B cell (primary cell): ENCODE measurements around the gene PXK. TPM values are rescaled to one million over a fixed set of nuclear protein-coding genes. Genes with fewer than 3 reads are reported as not detected.

ENCODE experiments used
- ATAC-seq: fragments of 200-7000 bp; cut with Tn5 transposase; one replicate; pipeline ENCODE4 v1.10.0; 2021; ENCODE audit warnings: low read depth, mild to moderate bottlenecking, moderate number of reproducible peaks, moderate library complexity
- CTCF ChIA-PET: fragments of 350-600 bp; sonication (Branson Sonifier 250); formaldehyde crosslinking; loops from one replicate; lab custom pipeline; 2021; ENCODE audit warnings: antibody characterized with exemption, inconsistent platforms; lab: Charles Lee
- POLR2A ChIA-PET: fragments of 350-600 bp; sonication (Branson Sonifier 250); formaldehyde crosslinking; loops from one replicate; lab custom pipeline; 2021; ENCODE audit warnings: antibody characterized with exemption; lab: Charles Lee
- DNase-seq: peaks from one replicate; pipeline ENCODE4 v3.0.0; 2013
- H2AFZ ChIP-seq: 2 replicates; pipeline ENCODE4 v1.6.1; 2012; ENCODE audit warnings: mild to moderate bottlenecking, low read depth, low read length; ENCODE audit not compliant: insufficient read depth, poor library complexity, severe bottlenecking
- H3K27ac ChIP-seq, 2 donors: 1 replicate in 1 of 2; 2 replicates in 1 of 2; pipeline ENCODE4 v1.5.1; 2012 to 2013; ENCODE audit warnings: low read length in 2 of 2, mild to moderate bottlenecking in 2 of 2, moderate library complexity in 1 of 2
- H3K27me3 ChIP-seq, 4 experiments: fragments of 200-600 bp in 1 of 4; sonication (generic) in 1 of 4; replicated peaks in 1 of 4; 1 replicate in 2 of 4; 2 replicates in 2 of 4; pipeline versions ENCODE4 v1.6.1 to v1.7.0; 2013 to 2016; ENCODE audit warnings: low read length in 3 of 4, mild to moderate bottlenecking in 2 of 4, mixed read lengths in 1 of 4, moderate library complexity in 1 of 4; ENCODE audit not compliant: insufficient read depth in 4 of 4, control insufficient read depth in 3 of 4; ENCODE audit errors: control extremely low read depth in 1 of 4
- H3K36me3 ChIP-seq, 2 experiments: replicated peaks in 1 of 2; 1 replicate in 1 of 2; 2 replicates in 1 of 2; pipeline versions ENCODE4 v1.6.1 to v1.7.1; 2013; ENCODE audit warnings: low read length in 1 of 2; ENCODE audit not compliant: insufficient read depth in 2 of 2, control insufficient read depth in 1 of 2; ENCODE audit errors: control extremely low read depth in 1 of 2, extremely low read depth in 1 of 2
- H3K4me1 ChIP-seq, 2 donors: fragments of 200-600 bp in 1 of 2; sonication (generic) in 1 of 2; 1 replicate in 1 of 2; 2 replicates in 1 of 2; pipeline versions ENCODE4 v1.5.1 to v1.6.1; 2013 to 2017; ENCODE audit warnings: low read length in 2 of 2; ENCODE audit not compliant: control insufficient read depth in 2 of 2, insufficient read depth in 2 of 2
- H3K4me2 ChIP-seq: replicated peaks from 2 replicates; pipeline ENCODE3; 2012; ENCODE audit warnings: mild to moderate bottlenecking, low read depth, low read length; ENCODE audit not compliant: poor library complexity, severe bottlenecking
- H3K4me3 ChIP-seq, 5 experiments: fragments of 200-600 bp in 1 of 5; sonication (generic) in 1 of 5; 1 replicate in 3 of 5; 2 replicates in 2 of 5; pipeline versions ENCODE4 v1.5.1 to v1.7.0; 2011 to 2016; ENCODE audit warnings: low read length in 4 of 5, mild to moderate bottlenecking in 4 of 5, low read depth in 2 of 5, control low read depth in 1 of 5, moderate library complexity in 1 of 5; ENCODE audit not compliant: insufficient read depth in 1 of 5; ENCODE audit errors: control extremely low read depth in 1 of 5, extremely low read depth in 1 of 5
- H3K79me2 ChIP-seq: fragments of 200-600 bp; sonication (generic); one replicate; pipeline ENCODE4 v1.6.0; 2016; ENCODE audit warnings: low read length; ENCODE audit not compliant: control insufficient read depth, insufficient read depth
- H3K9ac ChIP-seq: fragments of 200-600 bp; sonication (generic); 2 replicates; pipeline ENCODE4 v1.6.1; 2017; ENCODE audit warnings: mild to moderate bottlenecking, low read length, moderate library complexity
- H3K9me3 ChIP-seq, 3 donors: one replicate each; pipeline versions ENCODE4 v1.6.1 to v1.7.1; 2013; ENCODE audit warnings: low read length in 2 of 3; ENCODE audit not compliant: control insufficient read depth in 2 of 3, insufficient read depth in 1 of 3; ENCODE audit errors: control extremely low read depth in 1 of 3
- H4K20me1 ChIP-seq: 2 replicates; pipeline ENCODE4 v1.6.0; 2012; ENCODE audit warnings: mild to moderate bottlenecking, low read length; ENCODE audit not compliant: insufficient read depth, control insufficient read depth, poor library complexity, severe bottlenecking
- H3K27ac Mint-ChIP-seq: one replicate; pipeline ENCODE4 v1.8.0; 2021; ENCODE audit warnings: mixed read lengths
- H3K27me3 Mint-ChIP-seq: one replicate; pipeline ENCODE4 v1.8.0; 2021; ENCODE audit warnings: mixed read lengths
- H3K4me1 Mint-ChIP-seq: one replicate; pipeline ENCODE4 v1.8.0; 2021; ENCODE audit warnings: mixed read lengths
- H3K4me3 Mint-ChIP-seq: one replicate; pipeline ENCODE4 v1.8.0; 2021; ENCODE audit warnings: mixed read lengths
- H3K9me3 Mint-ChIP-seq: one replicate; pipeline ENCODE4 v1.8.0; 2022; ENCODE audit warnings: mixed read lengths; ENCODE audit not compliant: insufficient read depth
- CTCF ChIP-seq: fragments of 200-600 bp; IDR thresholded peaks from one replicate; pipeline ENCODE4 v1.8.0; 2022; ENCODE audit warnings: antibody characterized with exemption, mild to moderate bottlenecking
- EZH2 ChIP-seq: IDR thresholded peaks from 2 replicates; pipeline ENCODE4 v1.6.1; 2012; ENCODE audit warnings: borderline replicate concordance, low read depth, mild to moderate bottlenecking, moderate library complexity, low read length; ENCODE audit not compliant: insufficient read depth, poor library complexity, severe bottlenecking
- whole genome bisulfite sequencing: methylation state at CpG from one replicate; pipeline ENCODE4 v1.1.5; 2013; ENCODE audit warnings: missing lambda C conversion rate; ENCODE audit not compliant: insufficient coverage; 5-methylcytosine and 5-hydroxymethylcytosine counted together
- intact Hi-C: fragments of 100-400 bp; cut with micrococcal nuclease; formaldehyde crosslinking; loops from one replicate; pipeline ENCODE4 v1.10.0; 2022
- polyA plus RNA-seq: library from polyadenylated mRNA; depleted of rRNA; stranded (reverse); fragments of >200 nt; gene quantifications from 2 replicates; pipeline ENCODE4 v1.2.3, GENCODE V29; 2012
- total RNA-seq, 2 donors: library from RNA; stranded (reverse); fragments of 120-200 nt in 1 of 2; gene quantifications; 1 replicate in 1 of 2; 2 replicates in 1 of 2; pipeline versions ENCODE4 v1.2.3 to v1.2.4, GENCODE V29; 2013 to 2022

PXK gene
- total and polyA plus RNA-seq, 2 donors (not counting 1 experiment from before 2014, with no cell fraction given) = 46.8 to 104 TPM

GRCh38 chr3:58299839-58300516, 32.7 kb upstream of the PXK start:
- no peaks in the 10 kb centered on the region for H3K27me3 Mint-ChIP-seq
- Histone ChIP-seq H2AFZ (no peak overlapping the region), H3K4me1 (no peaks in the 10 kb centered on the region), H3K9ac (no peak overlapping the region), H3K9me3 (peaks cover 0 to 14% (median 14%) of the 10 kb centered on the region in 3 donors), H3K4me3 (no peak overlapping the region), H3K36me3 (no peaks in the 10 kb centered on the region), H3K4me2 (no peak overlapping the region), H3K27me3 (no peaks in the 10 kb centered on the region), H4K20me1 (no peaks in the 10 kb centered on the region), H3K27ac (no peak overlapping the region), H3K79me2 (no peaks in the 10 kb centered on the region)
- no peak overlapping the region for H3K4me3 Mint-ChIP-seq
- 2% methylated on average over 4 of the region's 8 CpGs for WGBS
- H3K27ac Mint-ChIP-seq = no peak overlapping the region
- intact Hi-C loops = loop anchor here (1.0 kb wide), 2 partner anchors 113 to 292 kb away; partner anchors contain the start of gene FLNB
- DNase-seq (peak; percentile 50), ATAC-seq (no peak)
- no peaks in the 10 kb centered on the region for H3K4me1 Mint-ChIP-seq
- no peak for TF ChIP-seq EZH2
- TF ChIP-seq CTCF = peak; percentile 65
- POLR2A ChIA-PET = no interaction called here
- CTCF ChIA-PET = interaction anchor here (0.6 to 13.5 kb wide), 16 partner anchors 29 to 291 kb away, joined by 3 to 334 read pairs (median 4); partner anchors contain the start of genes ABHD6 and FLNB
- no peaks in the 10 kb centered on the region for H3K9me3 Mint-ChIP-seq
